Measurements from ENCODE around the gene ITGA1. TPM values are rescaled to one million over a fixed set of nuclear protein-coding genes. Genes with fewer than 3 reads are reported as not detected.

The ITGA1 gene
- total RNA-seq, 1 donor from 2014 or later, result 42.7 TPM

DNA sequence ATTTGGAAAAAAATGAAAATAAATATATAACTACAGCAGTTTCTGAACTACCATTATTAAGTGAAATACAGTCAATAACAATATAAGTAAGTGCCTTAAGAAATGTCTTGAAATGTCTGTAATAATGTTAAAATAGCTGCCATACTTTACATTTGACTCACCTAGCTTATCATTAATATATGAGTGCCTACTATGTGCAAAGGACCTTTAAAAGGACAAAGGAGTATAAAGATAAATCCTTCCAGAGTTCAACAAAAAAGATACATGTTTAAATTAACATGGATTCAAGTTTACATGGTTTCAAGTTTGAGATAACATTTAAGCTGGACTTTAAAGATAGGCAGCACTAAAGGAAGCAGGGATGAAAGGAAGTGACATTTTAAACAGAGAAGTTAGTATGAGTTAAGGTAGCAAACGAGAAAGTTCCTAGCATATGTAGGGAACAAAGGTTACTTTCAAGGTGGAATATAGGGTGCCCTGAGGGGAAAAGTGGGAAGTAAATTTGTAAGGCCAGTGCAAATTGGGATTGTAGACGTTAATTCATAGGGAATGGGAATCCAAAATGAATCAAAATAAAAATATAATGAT is 8.9 kb downstream of the ITGA1 start:
- TF ChIP-seq, protein P1, sequence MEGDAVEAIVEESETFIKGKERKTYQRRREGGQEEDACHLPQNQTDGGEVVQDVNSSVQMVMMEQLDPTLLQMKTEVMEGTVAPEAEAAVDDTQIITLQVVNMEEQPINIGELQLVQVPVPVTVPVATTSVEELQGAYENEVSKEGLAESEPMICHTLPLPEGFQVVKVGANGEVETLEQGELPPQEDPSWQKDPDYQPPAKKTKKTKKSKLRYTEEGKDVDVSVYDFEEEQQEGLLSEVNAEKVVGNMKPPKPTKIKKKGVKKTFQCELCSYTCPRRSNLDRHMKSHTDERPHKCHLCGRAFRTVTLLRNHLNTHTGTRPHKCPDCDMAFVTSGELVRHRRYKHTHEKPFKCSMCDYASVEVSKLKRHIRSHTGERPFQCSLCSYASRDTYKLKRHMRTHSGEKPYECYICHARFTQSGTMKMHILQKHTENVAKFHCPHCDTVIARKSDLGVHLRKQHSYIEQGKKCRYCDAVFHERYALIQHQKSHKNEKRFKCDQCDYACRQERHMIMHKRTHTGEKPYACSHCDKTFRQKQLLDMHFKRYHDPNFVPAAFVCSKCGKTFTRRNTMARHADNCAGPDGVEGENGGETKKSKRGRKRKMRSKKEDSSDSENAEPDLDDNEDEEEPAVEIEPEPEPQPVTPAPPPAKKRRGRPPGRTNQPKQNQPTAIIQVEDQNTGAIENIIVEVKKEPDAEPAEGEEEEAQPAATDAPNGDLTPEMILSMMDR (IDR thresholded peaks at IDR 0.05), result no peak
- H3K27me3 ChIP-seq, result no peaks in the 10 kb centered on the region
- H3K9me3 ChIP-seq, result no peaks in the 10 kb centered on the region
- peaks cover 5 to 57% of the 10 kb centered on the region in 2 donors for H3K4me1 ChIP-seq
- peak overlapping the region; percentile 96 to 100 for H3K27ac ChIP-seq
- no peak for DNase-seq (ENCODE audit: low spot score in 2 of 2)
- intact Hi-C loops (cut with DNase I), result no loop called here
- H3K4me3 ChIP-seq, result no peak overlapping the region
- peaks cover 0 to 2% of the 10 kb centered on the region in 2 donors for H3K36me3 ChIP-seq

DNA sequence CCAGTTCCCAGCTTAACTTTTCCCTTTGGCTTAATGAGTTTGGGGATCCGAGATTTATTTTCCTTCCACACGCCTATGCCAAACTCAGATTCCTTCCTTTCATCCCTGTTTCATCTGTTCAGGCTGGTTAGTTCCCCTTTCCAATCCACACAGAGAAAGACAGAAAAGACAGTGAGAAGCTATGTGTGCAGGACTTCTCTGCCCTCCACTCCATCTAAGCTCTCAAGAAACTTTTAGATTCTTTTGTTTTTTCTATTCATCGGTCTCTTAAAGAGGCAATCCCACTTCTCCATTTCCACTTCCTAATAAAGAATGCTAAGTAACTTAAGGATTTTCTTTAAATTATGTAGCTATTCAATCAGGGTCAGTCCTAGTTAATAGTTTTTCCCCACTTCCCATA is 11.2 kb downstream of the ITGA1 start:
- intact Hi-C loops (cut with DNase I), result loop anchor here (1.0 kb wide), 1 partner anchor 11 kb away; no protein-coding TSS in a partner anchor
- peaks cover 0 to 5% of the 10 kb centered on the region in 2 donors for H3K36me3 ChIP-seq
- no peaks in the 10 kb centered on the region for H3K9me3 ChIP-seq
- peak overlapping the region; percentile 96 to 100 for H3K27ac ChIP-seq
- no peaks in the 10 kb centered on the region for H3K27me3 ChIP-seq
- H3K4me1 ChIP-seq, result peaks cover 5 to 55% of the 10 kb centered on the region in 2 donors
- TF ChIP-seq, protein P1 (IDR thresholded peaks at IDR 0.05), result no peak
- DNase-seq (ENCODE audit: low spot score in 2 of 2), result no peak
- peak overlapping the region; percentile 83 for H3K4me3 ChIP-seq

DNA sequence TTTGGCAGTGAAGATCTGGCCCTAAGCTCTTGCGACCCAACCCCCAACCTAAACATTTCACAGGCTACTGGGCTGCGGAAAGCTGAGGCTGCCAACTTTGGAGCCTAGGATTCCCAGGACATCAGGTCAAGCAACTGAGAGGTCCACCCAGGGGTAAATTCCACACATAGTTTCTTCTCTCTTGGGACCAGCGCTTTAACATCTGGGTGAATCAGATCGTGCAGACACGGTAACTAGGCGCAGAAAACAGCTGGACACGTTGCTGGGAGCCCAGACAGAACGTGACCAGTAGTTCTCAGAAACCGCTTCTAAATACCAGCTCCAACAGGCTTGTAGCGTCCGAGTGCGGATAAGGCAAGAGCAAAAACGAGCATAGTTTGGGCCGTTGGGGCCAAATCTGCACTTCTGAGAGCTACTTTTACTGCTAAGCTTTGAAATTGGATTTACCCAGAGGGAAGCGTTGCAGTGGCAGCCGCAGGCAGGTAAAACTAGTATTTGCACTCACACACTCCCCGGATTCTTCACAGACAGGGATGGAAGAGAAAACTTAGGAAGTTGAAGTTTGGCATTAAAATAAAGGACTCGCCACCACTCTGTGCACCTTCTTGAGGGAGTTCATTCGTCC is 11.8 kb downstream of the ITGA1 start:
- Histone ChIP-seq H3K4me3 (peak overlapping the region; percentile 83), H3K4me1 (peaks cover 5 to 55% of the 10 kb centered on the region in 2 donors), H3K27me3 (no peaks in the 10 kb centered on the region), H3K9me3 (no peaks in the 10 kb centered on the region), H3K27ac (peak overlapping the region; percentile 96 to 100), H3K36me3 (peaks cover 0 to 5% of the 10 kb centered on the region in 2 donors)
- intact Hi-C loops (cut with DNase I), result loop anchor here (1.0 kb wide), 1 partner anchor 11 kb away; no protein-coding TSS in a partner anchor
- TF ChIP-seq, protein P1 (IDR thresholded peaks at IDR 0.05), result no peak
- DNase-seq (ENCODE audit: low spot score in 2 of 2), result peak; percentile 19 to 87

DNA sequence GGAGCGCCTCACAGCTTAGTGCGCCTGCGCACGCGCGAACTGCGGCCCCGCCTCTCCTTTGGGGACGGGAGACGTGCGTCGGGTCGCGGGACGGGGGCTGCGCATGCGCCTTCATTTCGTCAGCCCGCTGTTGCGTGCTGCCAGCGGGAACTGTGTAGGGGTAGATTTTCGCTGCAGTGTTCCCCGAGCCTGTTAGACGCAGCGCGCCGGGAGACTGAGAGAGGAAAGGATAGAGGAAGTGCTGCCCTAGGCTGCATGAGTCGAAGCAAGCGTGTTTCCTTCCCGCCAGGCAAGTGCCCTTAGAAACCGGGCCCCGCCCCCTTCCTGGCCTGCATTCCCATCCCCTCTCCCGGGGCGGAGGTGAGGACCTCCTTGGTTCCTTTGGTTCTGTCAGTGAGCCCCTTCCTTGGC is 12.3 kb downstream of the ITGA1 start:
- TF ChIP-seq, protein P1 (IDR thresholded peaks at IDR 0.05), result no peak
- no peaks in the 10 kb centered on the region for H3K27me3 ChIP-seq

GRCh38 chr5:52800394-52801213 is 12.9 kb downstream of the ITGA1 start:
- H3K4me1 ChIP-seq, result peaks cover 5 to 54% of the 10 kb centered on the region in 2 donors
- H3K9me3 ChIP-seq, result no peaks in the 10 kb centered on the region
- H3K27ac ChIP-seq, result peak overlapping the region; percentile 96 to 100
- peak; percentile 49 to 88 for DNase-seq (ENCODE audit: low spot score in 2 of 2)
- H3K4me3 ChIP-seq, result peak overlapping the region; percentile 83
- no peaks in the 10 kb centered on the region for H3K27me3 ChIP-seq
- TF ChIP-seq, protein P1 (IDR thresholded peaks at IDR 0.05), result no peak
- intact Hi-C loops (cut with DNase I), result loop anchor here (5.0 kb wide), 1 partner anchor 92 kb away; no protein-coding TSS in a partner anchor
- H3K36me3 ChIP-seq, result peaks cover 5% of the 10 kb centered on the region in 2 donors

More for the DNA sequence above, 12.3 kb downstream of the ITGA1 start:
- no peaks in the 10 kb centered on the region for H3K9me3 ChIP-seq
- H3K27ac ChIP-seq, result peak overlapping the region; percentile 96 to 100
- peak overlapping the region; percentile 83 for H3K4me3 ChIP-seq
- peaks cover 0 to 5% of the 10 kb centered on the region in 2 donors for H3K36me3 ChIP-seq
- intact Hi-C loops (cut with DNase I), result loop anchor here (1.0 to 5.0 kb wide), 2 partner anchors 12 to 92 kb away; no protein-coding TSS in a partner anchor
- peak; percentile 78 to 96 for DNase-seq (ENCODE audit: low spot score in 2 of 2)
- H3K4me1 ChIP-seq, result peaks cover 5 to 57% of the 10 kb centered on the region in 2 donors

All from ascending aorta (tissue), 2 donors.